GM21528 (cell line): Measurements from ENCODE around the gene RPL41.
"Not testable (repeated sequence)": the region's sequence is repeated elsewhere in the genome, so short reads cannot be mapped to it uniquely, and the experiment has no call there.

Experiments used
- ATAC-seq: cut with Tn5 transposase; IDR thresholded peaks from one replicate; pipeline ENCODE4 v1.9.1; 2021; ENCODE audit warnings: mild to moderate bottlenecking, moderate library complexity; ENCODE audit not compliant: unreplicated experiment, low FRiP score

The RPL41 gene

GRCh38 chr12:56116267-56117081 lies at the start of gene RPL41:
TSS of gene RPL41 (plus strand) at chr12:56116633.
- peak; percentile 53 for ATAC-seq

- ATAC-seq, result no peak
These were observed 44.8 kb upstream of the RPL41 start for GRCh38 chr12:56071648-56072047.

GRCh38 chr12:56074396-56074795 lies 42.0 kb upstream of the RPL41 start:
- ATAC-seq, result no peak

- ATAC-seq, result not testable (repeated sequence)
These were observed 38.5 kb upstream of the RPL41 start for GRCh38 chr12:56077966-56078365.

- ATAC-seq, result no peak
These were observed 38.0 kb upstream of the RPL41 start for GRCh38 chr12:56078427-56078826.

GRCh38 chr12:56078931-56079722 lies 37.3 kb upstream of the RPL41 start:
- ATAC-seq, result no peak

- no peak for ATAC-seq
These were observed 36.5 kb upstream of the RPL41 start, which contains the start of gene ERBB3 for GRCh38 chr12:56079723-56080555. TSS of gene ERBB3 (plus strand) at chr12:56080165. CDS start at chr12:56080301, 136 bp downstream.

- ATAC-seq, result no peak
These were observed 35.8 kb upstream of the RPL41 start for GRCh38 chr12:56080556-56081138.

- no peak for ATAC-seq
These were observed 34.8 kb upstream of the RPL41 start for GRCh38 chr12:56081393-56082347.

GRCh38 chr12:56082382-56082781 lies 34.1 kb upstream of the RPL41 start:
- no peak for ATAC-seq

- no peak for ATAC-seq
These were observed 33.5 kb upstream of the RPL41 start for GRCh38 chr12:56082967-56083366.

- ATAC-seq, result no peak
These were observed 31.4 kb upstream of the RPL41 start for GRCh38 chr12:56084958-56085543.

- no peak for ATAC-seq
These were observed 30.3 kb upstream of the RPL41 start for GRCh38 chr12:56086096-56086495.

GRCh38 chr12:56086608-56087007 lies 29.8 kb upstream of the RPL41 start:
- no peak for ATAC-seq

- no peak for ATAC-seq
These were observed 29.2 kb upstream of the RPL41 start for GRCh38 chr12:56087220-56087619.

GRCh38 chr12:56097738-56098137 lies 18.7 kb upstream of the RPL41 start:
- no peak for ATAC-seq

- ATAC-seq, result no peak
These were observed 17.8 kb upstream of the RPL41 start for GRCh38 chr12:56098592-56098991.

- ATAC-seq, result no peak
These were observed 16.6 kb upstream of the RPL41 start for GRCh38 chr12:56099787-56100186.

GRCh38 chr12:56101045-56101444 lies 15.4 kb upstream of the RPL41 start:
- ATAC-seq, result no peak
